Measurements from ENCODE around the gene TNKS2. TPM values are rescaled to one million over a fixed set of nuclear protein-coding genes. Genes with fewer than 3 reads are reported as not detected.

TNKS2 gene
- polyA plus RNA-seq, 2 donors: 10.9 to 13.0 TPM

DNA sequence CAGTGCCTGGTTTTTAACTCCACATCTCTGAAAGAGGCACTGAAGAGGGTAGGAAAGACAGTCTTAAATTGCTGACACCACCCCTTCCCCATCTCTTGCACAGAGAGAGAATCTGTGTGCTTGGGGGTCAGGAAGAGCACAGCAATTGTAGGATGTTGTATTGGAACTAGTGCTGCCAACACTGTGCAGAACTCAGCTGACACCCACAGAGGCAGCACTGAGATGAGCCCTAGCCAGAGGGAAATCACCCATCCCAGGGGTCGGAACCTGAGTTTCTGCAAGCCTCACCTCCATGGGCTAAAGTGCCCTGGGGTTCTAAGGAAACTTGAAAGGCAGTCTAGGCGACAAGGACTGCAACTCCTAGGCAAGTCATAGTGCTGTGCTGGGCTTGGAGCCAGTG is 11.0 kb upstream of the TNKS2 start:
- WGBS, 2 donors: 47 to 86% methylated on average over 2 of the region's 2 CpGs
- peaks cover 3 to 5% of the 10 kb centered on the region in 2 donors for H3K4me1 ChIP-seq (ENCODE audit: control insufficient read depth in 2 of 2, insufficient read depth in 2 of 2, low read length in 1 of 2)
- H3K36me3 ChIP-seq (ENCODE audit: control insufficient read depth in 2 of 2, insufficient read depth in 2 of 2, low read length in 1 of 2): no peaks in the 10 kb centered on the region
- H3K27me3 ChIP-seq (ENCODE audit: control insufficient read depth in 1 of 2, insufficient read depth in 2 of 2, low read length in 2 of 2): no peaks in the 10 kb centered on the region
- H3K9me3 ChIP-seq (ENCODE audit: control insufficient read depth in 2 of 2, insufficient read depth in 1 of 2, low read depth in 1 of 2, low read length in 1 of 2): no peaks in the 10 kb centered on the region
- H3K4me3 ChIP-seq (ENCODE audit: low read depth in 1 of 2, low read length in 2 of 2): no peak overlapping the region
- H3K27ac ChIP-seq (ENCODE audit: low read depth in 2 of 2, low read length in 1 of 2): peak overlapping the region; percentile 53 to 87

DNA sequence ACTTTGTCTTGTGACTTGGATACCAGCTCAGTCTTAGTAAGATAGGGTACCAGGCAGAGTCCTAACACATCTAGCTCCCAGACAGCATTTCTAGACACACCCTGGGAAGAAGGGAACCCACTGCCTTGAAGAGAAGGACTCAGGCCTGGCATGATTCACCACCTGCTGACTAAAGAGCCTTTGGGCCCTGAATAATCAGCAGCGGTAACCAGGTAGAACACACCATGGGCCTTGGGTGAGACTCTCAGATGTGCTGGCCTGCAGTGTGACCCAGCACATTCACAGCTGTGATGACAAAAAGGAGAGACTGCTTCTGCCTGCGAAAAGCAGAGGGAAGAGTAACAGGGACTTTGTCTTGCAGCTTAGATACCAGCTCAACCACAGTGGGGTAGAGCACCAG is 10.4 kb upstream of the TNKS2 start:
- Histone ChIP-seq H3K4me3 (ENCODE audit: low read depth in 1 of 2, low read length in 2 of 2) (no peak overlapping the region), H3K4me1 (ENCODE audit: control insufficient read depth in 2 of 2, insufficient read depth in 2 of 2, low read length in 1 of 2) (peaks cover 3 to 5% of the 10 kb centered on the region in 2 donors), H3K9me3 (ENCODE audit: control insufficient read depth in 2 of 2, insufficient read depth in 1 of 2, low read depth in 1 of 2, low read length in 1 of 2) (no peaks in the 10 kb centered on the region), H3K27me3 (ENCODE audit: control insufficient read depth in 1 of 2, insufficient read depth in 2 of 2, low read length in 2 of 2) (no peaks in the 10 kb centered on the region), H3K36me3 (ENCODE audit: control insufficient read depth in 2 of 2, insufficient read depth in 2 of 2, low read length in 1 of 2) (no peaks in the 10 kb centered on the region), H3K27ac (ENCODE audit: low read depth in 2 of 2, low read length in 1 of 2) (peak overlapping the region; percentile 87)
- WGBS, 2 donors: 67 to 83% methylated on average over 2 of the region's 2 CpGs

DNA sequence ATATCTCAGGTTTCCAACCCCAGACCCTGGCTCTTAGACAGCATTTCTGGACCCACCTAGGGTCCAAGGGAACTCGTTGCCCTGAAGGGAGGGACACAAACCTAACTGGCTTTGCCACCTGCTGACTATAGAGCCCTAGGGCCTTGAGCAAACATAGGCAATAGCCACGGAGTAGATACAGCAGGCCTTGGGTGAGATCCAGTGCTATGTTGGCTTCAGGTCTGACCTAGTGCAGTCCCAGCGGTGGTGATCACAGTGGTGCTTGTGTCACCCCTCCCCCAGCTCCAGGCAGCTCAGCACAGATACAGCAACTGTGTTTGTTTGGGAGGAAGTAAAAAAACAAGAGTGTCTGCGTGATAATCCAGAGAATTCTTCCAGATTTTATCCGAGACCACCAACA is 9.7 kb upstream of the TNKS2 start:
- no peaks in the 10 kb centered on the region for H3K27me3 ChIP-seq (ENCODE audit: control insufficient read depth in 1 of 2, insufficient read depth in 2 of 2, low read length in 2 of 2)
- H3K9me3 ChIP-seq (ENCODE audit: control insufficient read depth in 2 of 2, insufficient read depth in 1 of 2, low read depth in 1 of 2, low read length in 1 of 2): no peaks in the 10 kb centered on the region
- no peaks in the 10 kb centered on the region for H3K36me3 ChIP-seq (ENCODE audit: control insufficient read depth in 2 of 2, insufficient read depth in 2 of 2, low read length in 1 of 2)
- H3K27ac ChIP-seq (ENCODE audit: low read depth in 2 of 2, low read length in 1 of 2): peak overlapping the region; percentile 87
- no peak overlapping the region for H3K4me3 ChIP-seq (ENCODE audit: low read depth in 1 of 2, low read length in 2 of 2)
- 64 to 67% methylated on average over 5 of the region's 5 CpGs for WGBS, 2 donors
- H3K4me1 ChIP-seq (ENCODE audit: control insufficient read depth in 2 of 2, insufficient read depth in 2 of 2, low read length in 1 of 2): peaks cover 3 to 5% of the 10 kb centered on the region in 2 donors

DNA sequence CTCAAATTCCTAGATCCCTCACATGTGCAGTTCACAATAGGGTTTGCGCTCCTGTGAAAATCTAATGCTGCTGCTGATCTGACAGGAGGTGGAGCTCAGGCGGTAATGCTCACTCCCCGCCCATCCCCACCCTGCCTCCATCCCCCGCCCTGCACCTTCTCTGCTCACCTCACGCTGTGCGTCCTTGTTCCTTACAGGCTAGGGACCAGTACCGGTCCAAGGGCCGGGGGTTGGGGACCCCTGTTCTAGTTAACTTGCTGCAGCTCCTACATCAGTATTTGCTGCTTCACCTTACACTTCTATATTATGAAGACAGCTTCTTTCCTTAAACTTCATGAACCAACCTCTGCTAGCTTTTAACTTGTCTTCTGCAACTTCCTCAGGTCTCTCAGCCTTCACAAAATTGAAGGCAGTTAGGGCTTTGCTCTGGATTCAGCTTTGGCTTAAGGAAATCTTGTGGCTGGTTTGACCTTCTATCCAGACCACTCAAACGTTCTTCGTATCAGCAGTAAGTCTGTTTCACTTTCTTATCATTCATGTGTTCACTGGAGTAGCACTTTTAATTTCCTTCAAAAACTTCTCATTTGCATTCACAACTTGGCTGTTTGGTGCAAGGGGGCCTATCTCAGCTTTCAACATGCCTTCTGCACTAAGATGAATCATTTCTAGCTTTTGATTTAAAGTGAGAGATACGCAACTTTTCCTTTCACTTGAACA is 1.7 kb upstream of the TNKS2 start:
- Histone ChIP-seq H3K27me3 (ENCODE audit: control insufficient read depth in 1 of 2, insufficient read depth in 2 of 2, low read length in 2 of 2) (no peaks in the 10 kb centered on the region), H3K4me1 (ENCODE audit: control insufficient read depth in 2 of 2, insufficient read depth in 2 of 2, low read length in 1 of 2) (no peaks in the 10 kb centered on the region), H3K4me3 (ENCODE audit: low read depth in 1 of 2, low read length in 2 of 2) (peak overlapping the region; percentile 24 to 46), H3K36me3 (ENCODE audit: control insufficient read depth in 2 of 2, insufficient read depth in 2 of 2, low read length in 1 of 2) (no peaks in the 10 kb centered on the region), H3K27ac (ENCODE audit: low read depth in 2 of 2, low read length in 1 of 2) (peak overlapping the region; percentile 91 to 92), H3K9me3 (ENCODE audit: control insufficient read depth in 2 of 2, insufficient read depth in 1 of 2, low read depth in 1 of 2, low read length in 1 of 2) (no peaks in the 10 kb centered on the region)
- 7 to 8% methylated on average over 11 of the region's 11 CpGs for WGBS, 2 donors

DNA sequence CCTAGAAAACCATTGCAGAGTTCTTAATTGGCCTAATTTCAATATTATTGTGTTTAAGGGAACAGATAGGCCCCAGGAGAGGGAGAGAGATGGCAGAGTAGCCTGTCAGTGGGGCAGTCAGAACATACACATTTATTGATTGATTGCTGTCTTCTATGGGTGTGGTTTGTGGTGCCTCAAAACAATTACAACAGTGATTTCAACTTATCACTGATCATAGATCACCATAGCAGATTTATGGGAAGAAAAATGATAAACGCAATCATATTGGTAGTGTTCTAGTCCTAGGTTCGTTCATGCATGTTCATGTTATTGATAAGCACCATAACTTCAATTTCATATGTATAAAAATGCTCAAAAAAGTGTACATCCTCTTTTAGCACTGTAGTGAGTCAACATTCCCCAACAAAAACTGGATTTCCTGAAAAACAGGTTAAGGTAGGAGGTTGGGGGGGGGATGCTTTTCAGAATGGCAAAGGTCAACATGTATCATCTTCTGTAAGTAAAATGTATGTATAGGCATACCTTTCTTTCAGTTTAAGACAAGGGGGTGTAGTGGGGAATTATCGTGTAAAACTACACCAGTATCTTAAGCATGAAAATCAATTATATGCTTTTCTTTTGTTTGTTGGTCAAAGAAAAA is 1.1 kb upstream of the TNKS2 start:
- H3K9me3 ChIP-seq (ENCODE audit: control insufficient read depth in 2 of 2, insufficient read depth in 1 of 2, low read depth in 1 of 2, low read length in 1 of 2): no peaks in the 10 kb centered on the region
- peak overlapping the region; percentile 62 to 91 for H3K27ac ChIP-seq (ENCODE audit: low read depth in 2 of 2, low read length in 1 of 2)
- no peaks in the 10 kb centered on the region for H3K27me3 ChIP-seq (ENCODE audit: control insufficient read depth in 1 of 2, insufficient read depth in 2 of 2, low read length in 2 of 2)
- peak overlapping the region in 1 of 2 donors; percentile 98 for H3K4me3 ChIP-seq (ENCODE audit: low read depth in 1 of 2, low read length in 2 of 2)
- no peaks in the 10 kb centered on the region for H3K4me1 ChIP-seq (ENCODE audit: control insufficient read depth in 2 of 2, insufficient read depth in 2 of 2, low read length in 1 of 2)
- no peaks in the 10 kb centered on the region for H3K36me3 ChIP-seq (ENCODE audit: control insufficient read depth in 2 of 2, insufficient read depth in 2 of 2, low read length in 1 of 2)
- WGBS, 2 donors: 35 to 38% methylated on average over 3 of the region's 3 CpGs

DNA sequence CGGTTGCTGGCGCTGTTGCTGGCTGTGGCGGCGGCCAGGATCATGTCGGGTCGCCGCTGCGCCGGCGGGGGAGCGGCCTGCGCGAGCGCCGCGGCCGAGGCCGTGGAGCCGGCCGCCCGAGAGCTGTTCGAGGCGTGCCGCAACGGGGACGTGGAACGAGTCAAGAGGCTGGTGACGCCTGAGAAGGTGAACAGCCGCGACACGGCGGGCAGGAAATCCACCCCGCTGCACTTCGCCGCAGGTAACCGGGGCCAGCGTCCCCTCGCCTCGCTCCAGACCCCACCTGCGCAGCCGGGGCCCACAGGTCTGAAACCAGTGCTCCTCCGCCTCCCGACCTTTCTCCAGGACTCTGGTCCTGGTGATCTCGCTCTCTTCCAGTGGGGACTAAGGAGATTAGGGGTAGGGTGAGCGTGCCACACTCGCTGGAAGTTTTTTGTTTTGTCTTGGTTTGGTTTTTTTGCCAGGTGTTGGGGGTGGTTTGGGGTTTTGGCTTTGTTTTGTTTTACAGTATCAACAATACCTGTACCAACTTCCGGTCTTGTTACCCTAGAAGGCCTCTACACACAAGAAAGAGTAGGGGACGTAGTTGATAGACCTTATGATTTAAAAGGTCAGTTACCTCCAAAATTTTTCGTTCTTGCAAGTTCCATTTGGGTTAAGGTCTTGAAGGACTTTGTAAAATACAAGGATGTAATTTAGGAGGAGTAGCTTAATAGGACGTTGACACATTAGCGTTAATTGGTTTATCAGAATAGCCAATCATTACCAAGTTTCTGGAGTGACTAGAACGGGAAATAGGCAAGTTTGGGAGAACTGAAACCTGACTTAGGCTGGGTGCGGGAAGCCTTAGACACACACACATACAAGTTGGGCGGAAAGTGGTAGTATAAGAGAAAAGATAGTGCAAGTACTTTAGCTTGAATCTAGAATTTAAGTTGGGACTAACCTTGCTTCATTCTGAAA is 704 bp downstream of the TNKS2 start:
- WGBS, 2 donors: 0% methylated on average over 54 of the region's 54 CpGs
- no peaks in the 10 kb centered on the region for H3K27me3 ChIP-seq (ENCODE audit: control insufficient read depth in 1 of 2, insufficient read depth in 2 of 2, low read length in 2 of 2)
- no peaks in the 10 kb centered on the region for H3K4me1 ChIP-seq (ENCODE audit: control insufficient read depth in 2 of 2, insufficient read depth in 2 of 2, low read length in 1 of 2)
- peak overlapping the region; percentile 98 to 100 for H3K27ac ChIP-seq (ENCODE audit: low read depth in 2 of 2, low read length in 1 of 2)
- no peaks in the 10 kb centered on the region for H3K9me3 ChIP-seq (ENCODE audit: control insufficient read depth in 2 of 2, insufficient read depth in 1 of 2, low read depth in 1 of 2, low read length in 1 of 2)
- no peaks in the 10 kb centered on the region for H3K36me3 ChIP-seq (ENCODE audit: control insufficient read depth in 2 of 2, insufficient read depth in 2 of 2, low read length in 1 of 2)
- H3K4me3 ChIP-seq (ENCODE audit: low read depth in 1 of 2, low read length in 2 of 2): peak overlapping the region; percentile 90 to 98

DNA sequence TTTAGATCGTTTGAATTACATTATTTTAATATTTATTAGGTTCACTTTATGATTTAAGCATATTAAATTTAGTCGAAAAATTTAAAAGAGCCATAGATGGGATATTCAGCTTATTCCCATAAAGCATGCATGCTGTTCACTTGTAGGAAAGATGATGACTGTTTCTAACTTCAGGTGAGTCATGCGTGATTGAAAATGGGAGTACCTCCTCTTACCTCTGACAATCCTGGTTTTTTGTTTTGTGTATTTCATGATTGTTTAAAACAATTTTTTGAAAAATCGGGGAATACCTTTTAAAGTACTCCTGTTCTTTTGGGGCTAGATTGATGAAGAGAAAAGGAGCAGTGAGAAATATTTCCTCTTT is 1.4 kb downstream of the TNKS2 start:
- 16 to 20% methylated on average over 4 of the region's 4 CpGs for WGBS, 2 donors
- H3K36me3 ChIP-seq (ENCODE audit: control insufficient read depth in 2 of 2, insufficient read depth in 2 of 2, low read length in 1 of 2): no peaks in the 10 kb centered on the region
- no peaks in the 10 kb centered on the region for H3K9me3 ChIP-seq (ENCODE audit: control insufficient read depth in 2 of 2, insufficient read depth in 1 of 2, low read depth in 1 of 2, low read length in 1 of 2)
- peak overlapping the region in 1 of 2 donors; percentile 36 for H3K27ac ChIP-seq (ENCODE audit: low read depth in 2 of 2, low read length in 1 of 2)
- no peaks in the 10 kb centered on the region for H3K4me1 ChIP-seq (ENCODE audit: control insufficient read depth in 2 of 2, insufficient read depth in 2 of 2, low read length in 1 of 2)
- H3K4me3 ChIP-seq (ENCODE audit: low read depth in 1 of 2, low read length in 2 of 2): peak overlapping the region in 1 of 2 donors; percentile 98
- H3K27me3 ChIP-seq (ENCODE audit: control insufficient read depth in 1 of 2, insufficient read depth in 2 of 2, low read length in 2 of 2): no peaks in the 10 kb centered on the region

DNA sequence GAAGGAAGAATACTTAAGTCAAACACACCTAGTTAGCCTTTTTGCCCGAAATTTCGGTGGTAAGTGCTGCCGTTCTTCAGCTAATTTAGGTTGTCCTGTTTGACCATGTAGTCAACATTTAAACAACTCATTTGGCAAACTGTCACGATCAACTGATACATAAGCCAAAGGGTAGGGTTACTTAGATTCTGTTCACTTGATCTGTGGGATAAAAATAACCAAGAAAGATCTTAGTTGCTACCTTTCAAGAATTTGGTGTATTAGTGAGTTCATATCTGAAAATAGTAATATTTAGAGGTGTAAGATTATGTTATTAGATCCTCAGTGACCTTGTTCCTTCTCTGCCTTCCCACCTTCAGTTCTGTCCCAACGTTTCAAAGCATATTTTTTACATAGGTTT is 2.0 kb downstream of the TNKS2 start:
- Histone ChIP-seq H3K27ac (ENCODE audit: low read depth in 2 of 2, low read length in 1 of 2) (peak overlapping the region in 1 of 2 donors; percentile 30), H3K4me3 (ENCODE audit: low read depth in 1 of 2, low read length in 2 of 2) (peak overlapping the region in 1 of 2 donors; percentile 98), H3K4me1 (ENCODE audit: control insufficient read depth in 2 of 2, insufficient read depth in 2 of 2, low read length in 1 of 2) (no peaks in the 10 kb centered on the region), H3K9me3 (ENCODE audit: control insufficient read depth in 2 of 2, insufficient read depth in 1 of 2, low read depth in 1 of 2, low read length in 1 of 2) (no peaks in the 10 kb centered on the region), H3K27me3 (ENCODE audit: control insufficient read depth in 1 of 2, insufficient read depth in 2 of 2, low read length in 2 of 2) (no peaks in the 10 kb centered on the region), H3K36me3 (ENCODE audit: control insufficient read depth in 2 of 2, insufficient read depth in 2 of 2, low read length in 1 of 2) (no peaks in the 10 kb centered on the region)
- 20 to 30% methylated on average over 5 of the region's 5 CpGs for WGBS, 2 donors

DNA sequence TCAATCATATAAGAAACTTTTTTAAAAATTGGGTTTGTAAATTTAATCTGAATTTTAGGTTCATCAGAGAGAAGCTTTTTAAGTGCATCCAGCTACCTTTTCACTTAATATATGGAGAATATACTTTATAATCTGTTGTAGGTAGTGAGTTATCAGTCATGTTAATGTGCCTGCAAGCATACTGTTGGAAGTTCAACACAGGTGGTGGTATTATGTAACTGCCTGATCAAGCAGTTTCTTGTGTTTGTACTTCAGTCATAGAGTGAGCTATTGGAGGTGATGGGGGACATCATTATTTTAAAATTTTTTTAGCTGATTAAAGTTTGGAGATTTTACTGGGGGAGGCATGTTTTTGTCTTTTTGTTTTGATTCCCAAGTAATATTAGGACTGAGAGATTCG is 2.5 kb downstream of the TNKS2 start:
- H3K36me3 ChIP-seq (ENCODE audit: control insufficient read depth in 2 of 2, insufficient read depth in 2 of 2, low read length in 1 of 2): no peaks in the 10 kb centered on the region
- 54 to 66% methylated on average over 1 of the region's 1 CpG for WGBS, 2 donors
- H3K27me3 ChIP-seq (ENCODE audit: control insufficient read depth in 1 of 2, insufficient read depth in 2 of 2, low read length in 2 of 2): no peaks in the 10 kb centered on the region
- H3K27ac ChIP-seq (ENCODE audit: low read depth in 2 of 2, low read length in 1 of 2): no peak overlapping the region
- H3K4me3 ChIP-seq (ENCODE audit: low read depth in 1 of 2, low read length in 2 of 2): peak overlapping the region in 1 of 2 donors; percentile 98
- H3K4me1 ChIP-seq (ENCODE audit: control insufficient read depth in 2 of 2, insufficient read depth in 2 of 2, low read length in 1 of 2): no peaks in the 10 kb centered on the region
- H3K9me3 ChIP-seq (ENCODE audit: control insufficient read depth in 2 of 2, insufficient read depth in 1 of 2, low read depth in 1 of 2, low read length in 1 of 2): no peaks in the 10 kb centered on the region
